Smooth muscle cell of the brain vasculature (primary cell): ENCODE data around the gene PATZ1.
"Not testable (repeated sequence)": the region's sequence is repeated elsewhere in the genome, so short reads cannot be mapped to it uniquely, and the experiment has no call there.

Experiments used
- DNase-seq: peaks from one replicate; pipeline ENCODE4 v3.0.0-alpha.2; 2012; ENCODE audit warnings: low read depth, low spot score

PATZ1 gene

DNA sequence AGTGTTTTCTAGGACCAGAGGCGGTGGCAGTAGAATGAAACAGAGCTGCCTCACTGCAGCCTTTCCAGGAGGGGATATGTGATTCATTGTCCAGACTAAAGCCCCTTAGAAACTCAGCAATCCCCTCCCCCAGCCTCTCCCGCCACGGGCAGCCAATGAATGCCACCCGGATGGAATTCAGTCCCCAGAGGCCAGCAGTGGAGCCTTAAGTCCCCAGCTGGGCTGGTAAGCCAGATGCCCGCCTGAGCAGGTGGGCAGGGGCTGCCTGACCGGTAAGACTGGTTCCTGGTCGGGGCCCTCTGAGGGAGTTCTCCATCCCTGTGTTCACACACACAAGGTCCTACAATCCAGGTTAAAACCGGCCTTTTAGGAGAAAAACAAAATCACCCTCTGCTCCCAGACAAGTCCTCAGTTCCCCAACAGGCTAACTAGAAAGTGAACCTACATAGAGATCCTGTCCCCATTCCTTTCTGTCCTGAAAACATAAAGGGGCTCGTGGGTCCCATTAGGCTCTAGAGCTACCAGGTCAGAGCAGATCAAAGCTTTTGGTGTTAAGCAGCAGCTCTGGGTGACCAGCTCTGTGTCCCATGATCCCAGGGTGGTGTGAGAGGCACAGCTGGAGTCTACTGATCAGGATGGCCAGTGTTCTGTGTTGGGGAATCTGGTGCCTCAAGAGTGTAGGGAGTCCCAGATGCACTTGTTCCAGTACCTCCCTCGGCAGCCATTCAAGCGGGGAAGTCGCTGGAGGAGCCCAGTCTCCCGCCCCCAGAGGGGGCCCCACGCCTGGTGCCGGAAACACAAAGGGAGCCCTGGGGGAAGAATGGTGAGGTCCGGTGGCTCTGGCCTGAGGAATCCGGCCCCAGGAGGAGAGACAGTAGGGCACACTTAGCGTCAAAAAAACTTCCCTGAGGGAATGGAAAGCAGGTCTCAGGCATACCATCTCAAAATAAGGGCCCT is 2.6 kb downstream of the PATZ1 start:
- DNase-seq = no peak

DNA sequence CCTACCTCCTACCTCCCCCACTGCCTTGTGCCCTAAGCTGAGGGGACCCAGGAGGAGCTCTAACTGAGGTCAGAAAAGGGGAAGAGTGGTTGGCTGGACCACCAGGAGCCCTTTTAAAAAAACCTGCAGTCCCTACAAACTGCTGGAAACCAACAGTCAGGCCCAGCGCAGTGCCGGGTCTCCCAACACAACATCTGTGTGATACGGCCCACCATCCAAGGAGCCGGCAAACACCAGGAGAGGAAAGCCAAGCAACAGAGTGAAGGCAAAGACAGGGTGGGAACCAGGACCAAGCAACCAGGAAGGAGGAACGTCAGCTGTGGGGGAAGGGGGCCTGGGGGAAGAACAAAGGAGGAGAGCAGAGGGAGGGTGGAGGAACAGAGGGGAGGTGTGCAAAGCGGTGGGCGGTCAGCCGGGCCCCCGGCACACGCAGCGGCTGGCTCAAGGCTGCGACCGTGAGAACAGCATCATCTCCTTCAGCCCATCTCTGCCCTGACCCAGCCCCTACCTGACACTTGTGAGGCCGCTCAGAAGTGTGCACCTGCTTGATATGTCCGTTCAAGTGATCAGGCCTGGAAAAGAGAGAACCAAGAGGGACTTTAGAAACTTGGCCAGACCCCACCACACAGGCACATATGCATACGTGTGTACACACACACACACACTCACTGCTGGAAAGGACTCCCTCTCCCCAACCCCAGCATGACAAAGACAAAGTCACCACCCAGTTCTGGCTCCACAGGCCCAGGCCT is 3.6 kb downstream of the PATZ1 start:
- no peak for DNase-seq

DNA sequence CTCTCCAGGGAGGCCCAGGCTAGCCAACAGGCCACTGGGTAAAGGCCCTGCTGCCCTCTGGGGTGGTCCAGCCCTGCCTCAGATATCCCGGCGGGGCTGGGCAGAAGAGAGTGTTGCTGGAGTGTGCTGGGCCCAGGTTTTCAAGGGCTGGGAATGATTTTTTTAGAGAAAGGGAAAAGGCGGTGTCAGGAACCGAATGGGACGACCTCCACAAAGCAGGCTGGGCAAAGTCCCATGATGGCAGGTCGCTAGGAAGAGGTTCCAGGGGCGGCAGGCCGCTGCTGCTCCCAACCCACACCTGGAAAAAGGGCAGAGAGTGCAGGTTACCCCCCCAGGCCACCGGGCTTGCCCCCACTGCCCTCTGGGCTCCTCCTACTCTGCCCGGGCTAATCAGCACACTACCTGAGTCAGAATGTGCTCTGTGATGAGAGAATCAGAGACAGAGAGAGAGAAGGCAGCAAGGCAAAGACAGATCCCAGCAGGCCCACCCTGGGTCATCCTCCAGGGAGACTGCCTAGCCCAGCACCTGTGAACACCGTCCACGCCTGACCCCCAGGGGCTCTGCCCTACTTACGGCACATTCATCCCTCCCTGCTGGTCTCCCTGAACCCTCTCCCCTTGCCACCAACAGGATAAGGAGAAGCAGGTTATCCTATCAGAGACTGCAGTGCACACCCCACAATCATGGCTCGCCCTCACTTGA is 4.6 kb downstream of the PATZ1 start:
- no peak for DNase-seq

DNA sequence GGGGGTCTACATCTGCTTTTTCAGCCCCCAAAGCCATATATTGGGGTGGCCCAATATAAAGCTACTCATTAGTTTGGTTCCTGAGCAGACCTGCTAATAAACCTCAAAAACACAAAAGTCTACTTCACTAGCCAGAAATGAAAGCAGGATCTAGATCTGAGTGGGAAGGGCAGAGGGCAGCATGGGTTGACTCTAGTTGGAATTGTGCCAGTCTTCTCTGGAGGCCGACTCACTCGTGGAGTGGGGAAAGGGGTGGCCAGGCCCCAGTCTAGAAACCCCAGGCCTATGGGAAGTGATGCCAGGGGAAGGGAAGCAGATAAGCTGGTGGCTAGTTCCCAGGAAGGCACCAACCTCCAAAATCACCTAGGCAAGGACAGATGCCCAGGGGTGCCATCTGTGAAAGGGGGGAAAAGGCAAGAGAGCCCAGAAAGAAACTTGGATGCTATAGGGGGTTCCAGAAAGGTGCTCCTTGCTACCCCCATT is 5.3 kb downstream of the PATZ1 start:
- no peak for DNase-seq

DNA sequence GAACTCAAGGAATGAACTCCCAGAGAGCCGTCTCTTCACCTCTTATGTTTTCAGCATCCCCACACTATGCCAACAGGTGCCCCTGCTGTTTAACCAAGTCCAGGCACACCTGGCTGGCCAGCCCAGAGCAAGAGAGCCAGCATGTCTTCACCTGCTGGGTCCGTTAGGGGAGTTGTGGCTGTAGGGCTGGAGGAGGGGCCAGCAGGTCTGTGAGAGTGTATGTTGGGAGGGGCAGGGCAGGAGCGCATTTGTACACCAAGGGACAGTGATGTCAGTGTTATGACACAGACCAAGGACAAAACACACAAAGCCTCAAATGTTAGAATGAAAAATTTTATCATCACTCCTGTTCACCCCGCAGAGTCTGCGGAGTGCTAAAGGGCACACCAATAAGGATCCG is 5.8 kb downstream of the PATZ1 start:
- DNase-seq = no peak

DNA sequence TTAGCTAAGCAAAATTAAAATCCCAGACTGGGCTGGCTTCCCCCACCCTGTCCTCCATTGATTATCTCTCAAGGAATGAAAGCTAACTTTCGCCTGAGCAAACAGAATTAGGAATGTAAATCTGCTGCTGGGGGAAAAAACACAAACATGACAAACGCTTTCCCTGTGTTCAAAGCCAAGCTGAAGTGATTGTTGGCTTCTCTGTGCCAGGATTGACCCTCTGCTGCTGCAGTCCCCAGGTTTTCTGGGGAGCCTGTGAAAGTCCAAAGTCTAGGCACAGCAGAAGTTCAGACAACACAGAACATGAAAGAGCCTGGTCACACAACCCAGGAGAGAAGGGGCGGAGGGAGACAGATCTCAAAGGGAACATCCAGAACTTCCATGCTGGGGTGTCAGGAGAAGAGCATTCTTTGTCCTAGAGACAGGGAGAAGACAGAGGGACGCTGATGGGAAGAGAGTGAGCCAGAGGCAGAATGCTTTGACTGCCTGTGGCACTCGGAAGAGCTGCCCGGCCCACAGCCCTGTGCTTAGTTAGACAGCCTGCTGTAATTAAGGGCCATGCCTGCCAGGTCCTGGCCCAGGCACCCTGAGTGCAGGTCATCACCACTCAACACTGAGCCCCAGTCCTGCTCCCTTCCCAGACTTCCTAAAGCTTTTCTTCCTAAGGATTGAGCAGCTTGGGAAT is 6.9 kb downstream of the PATZ1 start:
- DNase-seq = no peak

DNA sequence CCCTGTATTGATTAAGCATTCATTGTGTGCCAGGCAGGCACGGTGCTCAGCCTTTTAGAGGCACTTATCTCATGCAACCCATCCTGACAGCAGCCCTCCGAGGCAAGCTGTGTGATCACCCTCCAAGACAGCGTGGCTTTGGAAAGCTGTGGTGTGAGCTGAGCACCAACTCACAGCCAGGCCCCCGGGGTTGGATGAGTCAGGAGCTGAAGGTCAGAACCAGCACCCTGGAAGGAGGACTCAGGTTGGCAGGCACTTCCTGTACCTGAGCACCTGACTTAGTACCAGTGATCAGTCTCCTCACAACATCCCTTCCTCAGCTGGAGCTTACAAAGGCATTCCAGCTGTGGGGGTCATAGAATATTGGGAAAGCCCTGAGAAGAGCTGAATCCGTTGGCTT is 9.0 kb downstream of the PATZ1 start:
- DNase-seq = no peak

DNA sequence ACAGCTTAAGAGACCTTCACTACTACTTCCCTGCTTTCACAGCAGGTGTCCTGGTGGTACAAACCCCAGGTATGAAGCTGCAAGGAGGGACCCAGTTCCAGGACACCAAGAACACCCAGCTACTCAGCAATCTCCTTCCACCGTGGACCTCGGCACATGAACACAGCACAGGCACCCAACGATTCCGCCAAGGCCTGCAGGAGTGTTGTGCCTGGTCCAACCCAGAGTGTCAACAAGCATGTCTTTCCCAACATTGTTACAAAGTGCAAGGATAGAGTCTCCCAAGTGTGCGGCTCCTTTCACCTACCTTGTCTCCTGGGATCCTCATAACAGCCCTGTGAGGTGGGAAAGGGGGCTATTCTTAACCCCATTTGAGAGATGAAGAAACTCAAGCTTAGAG is 11.8 kb downstream of the PATZ1 start:
- no peak for DNase-seq

DNA sequence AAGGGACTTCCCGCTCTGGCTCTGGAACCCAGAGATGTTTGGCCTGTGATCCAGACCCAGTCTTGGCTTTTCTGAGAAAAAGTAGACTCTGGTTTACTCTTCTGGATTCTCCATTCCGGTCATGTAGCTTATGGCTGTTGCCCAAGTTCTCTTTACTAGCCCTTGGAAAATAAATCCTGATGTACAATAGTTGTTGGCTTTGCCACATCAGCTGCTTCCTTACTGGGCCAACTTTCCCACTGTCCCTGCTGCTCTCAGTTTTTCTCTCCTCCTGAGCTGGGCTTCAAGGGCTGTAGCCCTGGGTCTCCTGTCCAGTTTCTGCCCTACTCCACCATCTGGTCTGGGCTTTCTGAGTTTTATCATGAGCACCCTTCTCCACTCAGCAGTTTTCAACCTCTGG is 12.5 kb downstream of the PATZ1 start:
- no peak for DNase-seq

DNA sequence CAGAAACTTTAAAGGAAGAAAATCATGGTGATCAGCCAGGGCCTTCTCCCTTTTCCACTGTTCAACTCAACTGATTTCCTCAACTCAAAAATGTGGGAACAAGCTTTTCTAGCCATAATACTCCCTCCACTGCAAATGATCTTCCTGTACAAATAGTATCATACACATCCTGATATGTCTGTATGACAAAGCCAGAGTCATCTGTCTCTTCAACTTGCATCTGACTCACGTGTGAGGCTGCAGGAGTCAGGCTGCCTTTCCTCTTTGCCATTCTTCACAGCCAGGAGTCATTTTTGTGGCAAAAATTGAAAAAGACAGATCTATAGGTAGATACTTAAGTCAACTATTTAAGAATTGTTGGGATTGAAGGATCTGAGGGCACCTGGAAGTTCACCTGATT is 13.3 kb downstream of the PATZ1 start:
- DNase-seq = no peak

DNA sequence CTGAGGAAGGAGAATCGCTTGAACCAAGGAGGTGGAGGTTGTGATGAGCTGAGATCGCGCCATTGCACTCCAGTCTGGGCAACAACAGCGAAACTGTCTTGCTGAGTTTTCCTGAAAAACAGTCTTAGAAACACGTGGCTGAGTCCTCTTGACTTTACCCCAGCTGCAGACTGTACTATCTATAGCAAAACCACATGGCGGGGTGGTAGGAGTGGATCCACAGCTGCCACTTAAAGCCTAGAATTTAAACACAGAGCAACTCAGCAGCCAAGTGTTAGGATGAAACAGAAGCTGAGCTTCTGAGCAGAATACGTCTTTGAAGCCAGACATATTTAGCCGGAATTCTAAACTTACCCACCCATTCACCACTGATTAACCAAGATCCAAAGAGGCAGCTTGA is 14.1 kb downstream of the PATZ1 start:
- DNase-seq = no peak

DNA sequence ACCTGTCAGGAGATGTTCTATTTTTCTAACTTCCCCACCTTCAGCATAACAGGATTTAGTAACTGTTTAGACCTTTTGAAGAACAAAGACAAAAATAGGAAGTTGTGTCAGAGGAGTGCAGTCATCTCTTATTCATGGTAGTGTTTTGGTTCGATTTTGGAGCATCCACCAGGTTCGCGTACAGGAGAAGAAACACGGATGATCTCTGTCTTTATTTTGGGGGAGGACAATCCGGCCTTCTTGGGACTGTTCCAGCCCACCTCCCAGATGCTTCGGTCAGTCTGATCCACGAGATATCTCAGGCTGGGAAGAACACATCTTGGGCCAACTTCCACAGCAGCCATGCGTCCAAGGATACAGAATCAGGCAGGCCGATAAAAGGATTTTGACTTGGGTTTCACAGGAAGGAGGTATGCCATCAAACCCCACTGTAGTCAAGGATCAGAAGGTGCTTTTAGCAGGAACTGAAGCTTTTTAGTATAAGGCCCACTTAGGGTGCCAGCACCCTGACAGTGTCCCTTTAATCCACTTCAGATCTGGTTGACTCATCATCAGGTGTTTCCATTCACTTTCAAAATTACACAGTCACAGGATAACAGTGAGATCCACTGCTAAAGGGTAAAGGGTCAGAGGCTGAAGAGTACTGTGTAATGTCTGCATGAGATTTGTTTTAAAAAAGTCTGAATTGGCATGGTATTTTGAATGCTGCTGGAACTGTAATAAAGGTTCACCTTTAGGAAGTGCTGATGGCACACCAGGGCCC is 16.5 kb downstream of the PATZ1 start:
- no peak for DNase-seq

DNA sequence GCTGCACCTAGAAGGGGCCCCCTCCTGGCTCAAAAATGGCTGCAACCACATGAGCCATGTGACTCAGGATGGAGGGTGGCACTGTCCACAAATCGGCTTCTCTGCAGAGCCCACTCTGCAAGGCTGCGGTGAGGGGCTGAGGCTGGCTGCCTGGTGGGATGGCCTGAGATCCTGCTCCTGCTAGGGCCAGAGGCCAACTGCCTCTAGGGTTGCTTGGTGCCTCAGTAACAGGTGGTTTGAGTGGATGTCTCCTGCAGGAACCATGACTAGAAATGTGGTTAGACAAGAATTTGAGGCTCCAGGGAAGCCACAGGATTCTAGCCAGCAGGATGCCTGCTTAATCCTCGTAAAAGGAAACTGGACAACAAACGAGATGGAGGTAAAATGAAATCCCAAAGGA is 17.1 kb downstream of the PATZ1 start:
- DNase-seq = no peak

DNA sequence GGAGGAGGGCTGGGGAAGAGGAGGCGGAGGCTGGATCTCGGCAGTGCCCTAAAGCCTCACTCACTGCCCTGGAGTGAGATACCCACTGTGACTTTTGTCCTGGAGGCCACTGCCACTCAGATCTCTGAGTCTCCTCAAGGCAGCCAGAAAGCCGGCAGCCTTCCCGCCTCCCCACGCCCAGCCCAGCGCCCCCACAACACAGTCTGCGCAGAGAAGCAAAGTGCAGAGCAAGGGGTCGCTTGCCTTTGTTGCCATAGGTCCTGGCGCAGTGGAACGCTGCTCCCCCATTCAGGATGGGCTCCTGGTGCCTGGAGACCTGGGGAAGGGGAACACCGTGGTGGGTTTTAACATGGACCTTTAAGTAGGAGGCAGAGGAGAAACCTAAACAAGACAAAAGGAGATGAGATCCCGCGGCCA is 17.6 kb downstream of the PATZ1 start:
- no peak for DNase-seq

DNA sequence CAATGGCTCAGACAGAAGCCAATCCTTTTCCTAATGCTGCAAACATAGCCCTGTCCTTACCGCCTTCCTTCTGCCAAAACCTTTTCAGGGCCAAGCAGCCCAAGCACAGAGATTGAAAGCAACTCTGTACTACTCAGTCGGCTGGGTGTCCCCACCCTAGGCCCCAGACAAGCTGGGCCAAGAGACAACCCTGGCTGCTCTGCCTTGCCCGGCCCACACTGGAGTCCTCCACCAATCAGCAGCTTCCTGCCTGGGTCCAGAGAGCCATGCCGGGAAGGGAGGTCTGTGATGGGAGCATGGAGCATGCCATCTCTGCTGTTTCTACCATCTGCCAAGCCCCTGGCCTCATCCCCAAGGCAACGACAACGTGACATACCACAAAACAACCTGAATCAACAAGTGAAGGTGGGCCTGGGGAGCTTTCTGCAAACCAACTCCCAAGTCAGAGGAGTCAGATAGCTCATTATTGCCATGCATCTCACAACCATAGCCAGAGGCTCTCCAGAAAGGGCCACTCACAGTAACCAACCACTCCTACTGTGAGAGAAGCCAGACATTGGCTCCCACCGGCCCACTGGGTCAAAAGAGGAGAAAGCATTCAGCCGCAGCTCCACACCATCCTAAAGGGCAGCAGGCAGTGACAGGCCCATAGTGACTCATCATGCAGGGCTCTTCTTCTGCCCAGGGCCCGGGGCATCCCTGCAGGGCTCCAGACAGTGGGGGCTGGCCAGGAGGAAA is 18.2 kb downstream of the PATZ1 start:
- DNase-seq = no peak

DNA sequence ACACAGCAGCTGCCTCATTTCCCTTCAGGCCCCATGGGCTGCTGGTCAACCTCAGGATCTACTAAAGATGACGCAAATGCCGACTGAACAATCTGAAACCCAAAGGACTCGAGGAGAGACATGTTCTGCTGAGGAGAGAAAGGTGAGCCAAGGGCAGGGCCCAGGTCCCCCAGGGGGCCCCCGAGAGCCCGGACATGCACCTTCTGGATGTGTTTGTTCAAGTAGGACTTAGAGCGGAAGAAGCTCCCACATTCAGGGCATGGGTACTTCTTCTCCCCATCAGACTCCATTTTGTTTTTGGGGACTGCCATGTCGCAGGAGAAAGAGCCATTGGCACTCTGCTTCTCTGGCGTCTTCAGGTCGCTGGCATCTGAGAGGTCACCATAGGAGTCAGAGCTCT is 19.3 kb downstream of the PATZ1 start:
- DNase-seq = no peak

DNA sequence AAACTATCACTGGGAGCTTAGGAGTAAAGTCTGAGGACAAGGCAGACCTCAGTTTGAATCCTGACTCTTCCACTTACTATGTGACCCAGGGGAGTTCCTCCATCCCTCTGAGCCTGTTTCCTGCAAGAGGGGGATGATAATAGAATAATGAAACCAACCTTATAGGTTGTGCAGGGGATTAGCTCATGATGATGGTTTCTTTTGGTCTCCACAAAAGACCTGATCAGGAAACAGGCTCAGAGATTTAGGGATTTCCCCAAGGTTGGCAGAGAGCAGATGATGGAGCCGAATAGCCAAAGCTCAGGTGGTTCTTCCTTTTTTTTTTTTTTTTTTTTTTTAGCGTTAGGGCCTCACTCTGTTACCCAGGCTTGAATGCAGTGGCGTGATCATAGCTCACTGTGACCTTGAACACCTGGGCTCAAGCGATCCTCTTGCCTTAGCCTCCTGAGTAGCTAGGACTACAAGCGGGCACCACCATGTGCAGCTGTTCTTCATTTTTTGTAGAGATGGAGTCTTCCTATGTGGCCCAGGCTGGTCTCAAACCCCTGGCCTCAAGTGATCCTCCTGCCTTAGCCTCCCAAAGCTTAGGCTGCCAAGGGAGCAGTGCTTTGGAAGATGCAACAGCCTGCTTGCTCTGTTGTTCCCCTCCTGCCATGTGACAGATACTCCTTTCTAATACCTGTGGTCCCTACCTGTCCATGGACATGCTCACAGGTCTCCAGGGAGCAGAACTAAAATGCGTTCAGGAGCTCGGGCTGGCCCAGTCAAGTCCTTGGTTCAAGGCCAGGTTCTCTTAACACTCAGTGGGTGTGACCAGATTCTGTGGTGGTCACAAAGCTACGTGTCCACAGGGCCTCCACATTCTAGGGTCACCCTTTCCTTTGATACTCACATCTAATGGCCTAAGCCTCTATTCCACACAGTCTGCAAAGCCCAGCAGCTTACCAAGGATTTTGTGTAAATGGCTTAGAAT is 22.3 kb downstream of the PATZ1 start:
- no peak for DNase-seq

DNA sequence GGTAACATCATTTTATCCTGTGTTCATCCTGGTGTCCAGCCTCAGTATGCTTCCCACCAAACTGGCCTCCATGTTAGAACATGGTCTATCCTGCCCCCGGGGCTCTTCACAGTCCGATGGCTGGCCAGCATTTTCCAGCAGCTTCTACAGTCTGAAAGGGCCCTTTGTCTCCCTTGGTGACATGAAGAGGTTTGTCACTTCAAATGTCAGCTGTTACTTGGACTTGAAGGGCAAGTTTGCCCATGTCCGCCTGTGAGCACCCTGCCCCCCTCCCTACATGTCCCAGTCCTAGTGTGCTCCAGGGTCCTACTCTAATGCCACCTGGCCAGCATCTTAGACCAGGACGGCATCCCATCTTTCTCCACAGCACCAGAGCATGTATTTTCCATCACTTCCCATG is 24.7 kb downstream of the PATZ1 start:
- DNase-seq = no peak

DNA sequence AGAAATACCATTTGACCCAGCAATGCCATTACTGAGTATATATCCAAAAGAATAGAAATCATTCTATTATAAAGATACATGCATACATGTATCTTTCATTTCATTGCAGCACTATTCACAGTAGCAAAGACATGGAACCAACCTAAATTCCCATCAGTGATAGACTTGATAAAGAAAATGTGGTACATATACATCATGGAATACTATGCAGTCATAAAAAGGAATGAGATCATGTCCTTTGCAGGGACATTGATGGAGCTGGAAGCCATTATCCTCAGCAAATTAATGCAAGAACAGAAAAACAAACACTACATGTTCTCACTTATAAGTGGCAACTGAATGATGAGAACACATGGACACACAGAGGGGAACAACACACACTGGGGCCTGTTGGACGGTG is 31.9 kb downstream of the PATZ1 start:
- not testable (repeated sequence) for DNase-seq
